ENCODE results near the gene LDB2.
"Not testable (repeated sequence)": the region's sequence is repeated elsewhere in the genome, so short reads cannot be mapped to it uniquely, and the experiment has no call there.

Gene LDB2

DNA sequence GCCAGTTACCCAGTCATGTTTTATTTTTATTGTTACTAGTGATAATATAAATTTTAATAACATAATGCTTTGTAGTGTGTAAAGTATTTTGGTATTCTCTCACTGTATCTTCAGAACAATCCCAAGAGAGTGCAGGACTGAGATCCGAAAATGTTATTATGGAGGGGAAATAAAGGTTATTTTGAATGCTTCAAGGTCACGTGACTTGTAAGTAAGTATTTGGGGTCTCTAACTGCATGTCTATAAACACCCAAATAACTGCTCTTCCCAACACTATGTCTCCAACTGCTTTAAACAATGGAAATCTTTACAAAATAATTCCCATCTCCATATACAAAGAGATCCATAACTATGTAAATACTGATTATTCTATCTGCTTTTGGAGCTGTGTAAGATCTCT, 302.2 kb downstream of the LDB2 start:
- no peak for DNase-seq (ENCODE audit: low read depth)

DNA sequence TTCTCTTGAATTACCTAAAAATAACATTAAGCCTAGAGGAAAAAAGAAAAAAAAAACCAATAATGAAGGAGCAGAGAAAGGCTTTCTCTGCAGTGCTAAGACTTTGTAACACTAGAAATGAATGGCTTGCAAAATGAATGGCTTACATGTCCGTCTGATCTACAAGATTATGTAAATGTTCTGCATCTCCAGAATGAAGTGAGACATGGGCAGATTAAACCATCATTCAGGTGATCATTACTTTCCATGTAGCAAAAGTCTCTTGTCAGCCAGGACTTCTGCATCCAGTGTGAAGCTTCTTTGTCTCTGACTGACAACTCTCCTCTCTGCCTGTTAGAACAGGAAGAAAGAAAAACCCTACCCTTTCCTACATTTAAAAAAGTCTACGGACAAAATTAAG, 304.3 kb downstream of the LDB2 start:
- no peak for DNase-seq (ENCODE audit: low read depth)

DNA sequence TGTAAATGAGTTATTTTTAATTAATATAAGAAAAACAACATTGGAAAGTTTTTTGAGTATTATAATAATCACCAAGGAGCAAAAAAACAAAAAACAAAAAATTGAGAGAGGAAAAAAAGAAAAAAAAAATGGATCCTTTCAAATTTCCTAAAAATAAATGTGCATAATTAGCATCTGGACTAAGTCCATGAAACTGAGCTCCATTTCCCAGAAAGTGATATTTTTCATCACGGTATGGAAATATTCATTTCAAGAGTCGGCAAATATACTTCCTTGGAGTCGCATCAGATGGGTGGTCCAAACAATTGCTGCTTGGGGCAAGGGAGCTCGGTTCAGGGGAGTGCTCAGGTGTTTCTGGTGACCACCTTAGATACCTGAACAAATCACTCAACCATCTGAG, 305.1 kb downstream of the LDB2 start:
- DNase-seq (ENCODE audit: low read depth): no peak

DNA sequence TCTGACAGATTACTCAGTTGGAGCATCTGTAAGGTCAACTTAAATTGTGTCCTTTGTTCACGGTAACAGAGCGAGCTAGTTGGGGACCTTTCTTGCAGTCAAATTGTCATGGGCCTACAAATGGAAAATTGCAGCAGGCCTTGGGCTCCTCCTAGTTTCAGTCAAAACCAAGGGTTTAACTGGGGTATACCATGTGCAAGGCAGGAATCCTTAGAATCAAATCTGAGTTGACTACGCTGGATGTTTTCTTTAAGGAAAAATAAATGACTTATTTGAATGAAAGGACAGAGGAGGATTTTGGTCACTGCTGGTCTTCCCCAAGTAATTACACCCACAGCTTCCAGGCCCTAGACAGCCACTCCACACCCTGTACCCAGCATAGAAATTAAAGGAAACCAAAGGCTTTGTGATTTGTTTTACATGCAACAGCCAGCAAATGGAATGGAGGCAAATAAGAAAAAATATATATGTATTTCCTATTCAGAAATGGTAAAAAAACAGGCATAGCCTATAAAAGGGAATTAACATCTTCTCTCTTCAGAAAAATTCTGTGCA, 307.1 kb downstream of the LDB2 start:
- no peak for DNase-seq (ENCODE audit: low read depth)

DNA sequence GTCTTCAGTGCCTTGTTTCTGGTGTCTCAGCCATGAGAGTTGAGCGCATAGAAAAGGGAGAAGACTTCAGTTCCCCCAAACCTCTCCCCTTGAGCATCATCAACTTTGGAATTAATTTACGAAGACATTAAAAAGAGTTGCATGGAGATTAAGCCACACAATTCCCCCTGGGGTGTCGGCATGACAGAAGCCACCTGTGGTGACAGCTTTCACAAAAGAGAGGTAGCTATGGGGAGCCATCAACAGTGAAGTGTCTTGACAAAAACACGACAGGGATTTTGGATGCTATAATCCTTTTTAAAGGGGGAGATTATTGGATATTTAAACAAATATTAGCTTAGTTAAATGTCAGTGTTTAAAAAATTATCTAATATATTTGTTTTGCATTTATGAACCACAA, 307.6 kb downstream of the LDB2 start:
- no peak for DNase-seq (ENCODE audit: low read depth)

DNA sequence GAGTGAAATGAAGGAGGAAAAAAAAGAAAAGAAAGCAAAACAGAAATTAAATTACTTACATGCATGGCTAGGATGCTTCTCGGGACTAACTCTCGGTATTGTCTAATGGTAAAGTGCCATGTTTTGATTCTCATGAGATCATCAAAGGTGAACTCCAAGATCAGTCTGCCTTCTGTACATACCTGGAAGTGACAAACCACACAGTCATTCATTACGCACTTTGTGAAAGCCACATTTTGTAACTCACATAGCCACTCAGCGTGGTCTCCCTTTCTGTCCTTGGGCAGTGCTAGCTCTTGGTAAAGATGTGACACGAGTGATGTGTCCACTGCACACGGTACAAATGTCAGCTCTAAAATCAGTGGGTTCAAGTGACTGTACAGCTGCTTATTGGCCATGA, 309.8 kb downstream of the LDB2 start:
- DNase-seq (ENCODE audit: low read depth): no peak

DNA sequence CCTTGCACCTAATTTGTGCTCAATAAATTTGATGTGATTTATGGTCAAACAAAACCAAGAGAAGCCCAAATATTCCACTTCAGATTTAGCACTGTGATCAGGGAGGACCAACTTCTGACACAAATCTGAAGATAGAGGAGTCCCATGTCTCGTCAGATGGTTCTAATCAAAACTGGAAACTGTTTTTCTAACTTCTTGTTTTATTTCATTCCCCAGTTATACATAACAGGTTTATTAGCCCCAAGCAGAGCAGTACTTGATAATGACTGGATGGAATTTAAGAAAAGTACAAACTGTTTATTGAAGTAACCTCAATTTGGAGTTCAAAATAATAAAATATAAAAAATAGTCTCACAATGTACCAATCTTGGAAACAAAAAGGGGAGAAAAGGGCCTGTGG, 310.3 kb downstream of the LDB2 start:
- no peak for DNase-seq (ENCODE audit: low read depth)

DNA sequence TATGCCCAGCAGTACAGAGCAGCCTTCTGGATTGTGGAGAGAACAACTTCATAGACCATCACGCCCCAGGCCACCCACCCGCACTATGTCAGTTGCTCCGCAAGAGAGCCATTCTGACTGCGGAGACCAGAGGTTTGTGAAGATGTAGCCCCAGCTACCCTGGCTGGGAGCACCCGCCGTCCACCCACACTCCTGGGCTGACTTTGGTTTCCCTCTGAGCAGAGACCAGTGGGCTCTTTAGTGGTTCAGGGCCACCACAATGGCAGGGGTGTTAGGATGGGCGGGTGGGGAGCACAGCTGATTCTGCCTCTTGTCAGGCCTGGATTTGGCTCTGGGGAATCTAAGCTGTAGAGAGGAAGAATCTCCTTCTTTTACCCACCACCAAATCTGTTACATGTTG, 313.4 kb downstream of the LDB2 start:
- no peak for DNase-seq (ENCODE audit: low read depth)

DNA sequence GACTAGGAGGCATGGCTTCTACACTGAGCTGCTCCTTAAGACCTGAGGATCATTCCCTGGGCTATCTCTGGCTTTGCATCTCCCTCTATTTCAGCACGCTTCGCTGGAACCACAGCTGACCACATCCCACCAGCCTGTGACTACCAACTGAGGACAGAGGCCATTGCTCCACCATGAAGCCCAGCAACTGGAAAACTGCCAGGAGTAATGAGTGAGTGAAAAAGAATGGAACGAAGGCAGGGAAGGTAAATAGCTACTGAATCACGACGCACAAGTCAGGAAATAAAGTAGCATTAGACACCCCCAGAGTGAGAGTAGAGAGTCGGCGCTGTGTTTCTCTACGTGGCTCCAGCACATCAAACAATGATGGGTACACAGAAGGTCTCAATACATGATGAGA, 314.7 kb downstream of the LDB2 start:
- no peak for DNase-seq (ENCODE audit: low read depth)

DNA sequence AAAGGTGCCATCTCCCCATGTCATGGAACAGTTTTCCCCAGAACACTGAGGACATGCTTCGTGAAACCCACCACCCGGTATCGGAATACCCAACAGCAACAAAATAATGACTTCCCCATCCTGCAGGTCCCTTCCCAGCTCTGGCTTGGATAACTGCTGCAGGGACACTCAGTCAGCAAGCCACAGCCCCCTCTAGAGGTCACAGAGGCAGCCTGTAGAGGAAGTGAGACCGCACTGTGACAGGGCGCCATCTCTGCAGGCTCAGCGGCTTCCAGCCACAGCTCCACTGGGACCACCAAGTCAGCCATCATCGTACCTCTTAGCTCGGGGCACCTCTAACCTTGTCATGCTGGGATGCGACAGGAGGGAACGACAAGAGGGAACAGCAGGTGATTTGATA, 315.9 kb downstream of the LDB2 start:
- DNase-seq (ENCODE audit: low read depth): no peak

DNA sequence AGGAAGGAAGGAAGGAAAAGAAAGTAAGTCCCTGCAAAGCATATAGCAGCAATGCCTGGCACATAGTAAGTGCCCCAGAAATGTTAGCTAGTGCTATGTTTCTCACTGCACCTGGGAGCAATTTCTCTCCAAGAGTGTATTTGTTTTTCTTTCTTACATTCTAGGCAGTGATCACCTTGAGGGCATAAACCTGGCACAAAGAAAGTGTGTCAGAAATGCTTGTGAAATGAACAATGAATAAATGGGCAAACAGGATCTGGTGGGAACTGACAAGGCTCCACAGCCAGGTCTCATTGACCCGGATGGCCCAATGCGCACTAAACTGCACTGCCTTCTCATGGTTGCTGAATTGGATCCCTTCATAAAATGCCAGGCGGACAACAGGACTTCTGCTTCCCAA, 316.4 kb downstream of the LDB2 start:
- no peak for DNase-seq (ENCODE audit: low read depth)

DNA sequence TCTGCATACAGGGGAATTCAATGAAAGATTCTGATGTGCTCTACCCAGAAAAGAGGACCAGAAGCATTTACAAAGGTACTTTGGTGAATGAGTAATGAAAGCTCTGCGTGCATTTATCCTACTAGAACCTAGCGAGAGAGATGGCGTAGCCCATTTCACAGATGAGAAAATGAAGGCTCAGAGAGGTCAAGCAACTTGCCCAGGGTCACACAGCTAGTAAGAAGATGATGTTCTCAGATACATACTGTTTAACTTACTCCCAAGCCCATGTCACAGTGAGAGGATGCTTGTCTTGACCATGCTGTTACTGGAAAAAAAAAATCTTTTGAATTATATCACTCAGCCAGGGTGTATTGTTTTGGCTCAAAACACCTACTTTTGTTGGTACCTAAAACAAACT, 317.3 kb downstream of the LDB2 start:
- DNase-seq (ENCODE audit: low read depth): no peak

DNA sequence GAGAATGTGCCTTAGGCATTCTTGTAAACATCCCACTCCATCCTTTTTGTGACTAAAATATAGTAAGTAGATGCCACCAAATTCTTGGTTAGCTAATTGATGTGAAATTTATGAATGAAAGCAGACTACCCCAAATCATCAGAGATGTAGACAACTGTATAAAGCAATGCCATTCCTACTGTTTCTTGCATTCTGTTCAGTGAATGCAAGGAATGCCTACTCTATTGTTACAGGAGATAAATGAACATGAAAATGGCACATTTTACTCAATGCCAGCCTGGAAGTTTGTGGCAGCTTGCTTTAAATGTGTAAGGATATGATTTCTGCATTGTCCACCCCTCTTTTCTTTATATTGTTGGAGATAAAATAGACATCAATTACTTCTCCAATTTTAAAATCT, 317.9 kb downstream of the LDB2 start:
- no peak for DNase-seq (ENCODE audit: low read depth)

DNA sequence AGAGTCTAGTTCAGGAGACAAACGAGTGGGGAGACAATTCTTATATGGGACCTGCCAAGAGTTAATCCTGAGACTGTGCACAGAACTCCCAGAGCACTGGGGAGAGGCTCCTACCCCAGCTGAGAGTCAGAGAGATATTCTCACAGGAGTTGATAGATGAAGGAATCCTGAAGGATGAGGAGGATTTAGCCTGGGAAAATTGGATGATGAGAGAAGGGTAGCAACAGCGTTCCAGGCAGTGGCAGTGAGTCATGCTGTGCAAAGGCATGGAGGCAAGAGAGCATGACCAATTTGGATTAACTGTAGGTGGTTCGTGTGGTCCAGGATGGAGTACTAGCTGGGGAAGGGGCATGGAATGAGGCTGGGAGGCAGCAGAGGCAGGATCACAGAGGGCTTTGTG, 318.6 kb downstream of the LDB2 start:
- DNase-seq (ENCODE audit: low read depth): no peak

DNA sequence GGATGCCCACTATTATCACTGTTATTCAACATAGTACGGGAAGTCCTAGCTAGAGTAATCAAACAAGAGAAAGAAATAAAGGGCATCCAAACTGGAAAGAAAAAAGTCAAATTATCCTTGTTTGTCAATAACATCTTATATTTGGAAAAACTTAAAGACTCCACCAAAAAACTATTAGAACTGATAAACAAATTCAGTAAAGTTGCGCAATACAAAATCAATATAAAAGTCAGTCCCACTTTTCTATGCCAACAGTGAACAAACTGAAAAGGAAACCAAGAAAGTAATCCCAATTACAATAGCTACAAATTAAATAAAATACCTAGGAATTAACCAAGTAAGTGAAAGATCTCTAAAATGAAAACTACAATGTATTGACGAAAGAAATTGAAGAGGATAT, 321.3 kb downstream of the LDB2 start:
- DNase-seq (ENCODE audit: low read depth): no peak

DNA sequence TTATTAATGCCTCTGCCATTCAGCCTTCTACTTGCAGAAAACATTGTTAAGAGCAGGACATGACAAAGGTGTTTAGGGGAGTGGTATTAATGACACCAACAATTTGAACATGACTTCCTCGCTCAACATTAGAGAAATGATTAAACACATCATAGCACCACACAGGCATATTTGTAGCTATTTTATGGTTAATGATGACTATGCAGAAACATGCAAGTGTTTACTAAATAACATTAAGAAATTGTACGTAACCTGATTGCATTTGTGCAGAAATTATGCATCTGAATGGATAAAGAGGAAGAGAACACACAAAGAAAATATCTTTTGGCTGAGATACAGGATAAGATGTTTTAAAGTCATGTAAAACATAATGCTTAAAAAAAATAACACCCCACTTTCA, 323.5 kb downstream of the LDB2 start:
- no peak for DNase-seq (ENCODE audit: low read depth)

DNA sequence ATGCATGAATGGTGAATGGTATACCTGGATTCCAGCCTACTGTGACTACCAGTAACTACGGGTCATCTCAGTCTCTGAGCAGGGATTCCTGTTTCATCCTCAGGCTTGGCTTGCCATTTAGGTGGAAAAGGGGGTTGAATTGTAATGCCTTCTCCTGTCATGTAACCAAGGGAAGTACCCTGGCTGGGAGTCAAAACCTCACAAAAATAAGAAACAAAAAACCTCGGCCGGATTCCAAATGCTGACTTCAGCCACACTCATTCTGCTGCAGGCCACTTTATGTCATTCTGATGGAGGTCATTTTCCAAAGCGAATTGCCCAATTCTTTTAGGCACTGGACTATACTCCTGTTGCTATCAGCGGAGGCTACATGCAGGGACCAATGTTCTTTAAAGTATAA, 324.7 kb downstream of the LDB2 start:
- DNase-seq (ENCODE audit: low read depth): no peak

DNA sequence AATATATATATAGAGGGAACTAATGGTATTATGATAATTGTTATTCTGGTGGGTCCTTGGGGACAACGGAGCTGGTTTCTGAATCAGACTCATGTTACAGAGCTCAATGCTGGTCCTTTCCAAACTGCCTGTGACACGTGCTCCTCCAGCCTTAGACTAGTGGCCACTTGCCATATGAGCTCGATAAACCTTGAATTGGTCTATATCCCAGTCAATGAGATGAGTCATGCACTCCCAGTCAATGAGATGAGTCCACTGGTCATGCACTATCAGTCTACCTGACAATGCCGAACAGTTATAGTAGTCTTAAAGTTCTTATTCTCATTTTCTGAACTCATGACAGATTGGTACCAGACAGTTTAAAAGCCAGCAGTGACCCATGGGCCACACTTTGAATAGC, 325.2 kb downstream of the LDB2 start:
- no peak for DNase-seq (ENCODE audit: low read depth)

DNA sequence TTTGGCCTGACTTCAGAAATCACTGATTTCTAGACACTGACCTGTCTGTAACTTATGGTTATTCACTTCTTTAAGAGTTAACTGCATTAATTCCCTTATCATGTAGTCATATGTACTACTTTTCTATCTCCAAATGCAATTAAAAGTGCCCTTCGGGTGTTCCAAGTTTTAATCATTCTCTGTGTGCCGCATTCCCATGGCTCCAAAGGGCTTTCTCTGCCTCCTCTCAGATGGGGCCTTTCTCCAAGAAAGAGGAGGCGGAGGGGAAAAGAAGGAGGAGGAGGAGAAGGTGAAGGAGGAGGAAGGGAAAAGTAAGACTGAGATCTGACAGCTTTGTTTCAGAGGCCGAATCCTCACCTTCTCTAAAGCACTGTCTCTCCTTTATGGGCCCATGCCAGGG, 325.8 kb downstream of the LDB2 start:
- no peak for DNase-seq (ENCODE audit: low read depth)

DNA sequence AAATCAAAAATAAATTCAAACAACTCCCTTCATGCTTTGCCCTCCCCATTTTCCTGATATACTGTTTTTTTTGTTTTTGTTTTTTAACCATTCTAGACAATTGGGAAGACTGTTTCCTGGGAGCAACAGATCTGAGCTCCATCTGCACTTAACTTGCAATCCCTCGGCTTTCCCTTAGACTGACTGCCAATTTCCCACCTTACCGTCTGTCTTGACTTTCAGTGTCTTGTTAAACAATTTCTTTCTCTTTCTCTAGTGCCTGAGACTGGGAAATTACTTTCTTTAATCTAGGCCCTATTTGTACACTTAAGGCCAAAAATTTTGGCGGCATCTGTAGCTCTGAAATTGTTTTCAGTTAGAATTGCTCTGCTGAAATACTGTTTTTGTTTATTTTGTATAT, 326.3 kb downstream of the LDB2 start:
- no peak for DNase-seq (ENCODE audit: low read depth)

DNA sequence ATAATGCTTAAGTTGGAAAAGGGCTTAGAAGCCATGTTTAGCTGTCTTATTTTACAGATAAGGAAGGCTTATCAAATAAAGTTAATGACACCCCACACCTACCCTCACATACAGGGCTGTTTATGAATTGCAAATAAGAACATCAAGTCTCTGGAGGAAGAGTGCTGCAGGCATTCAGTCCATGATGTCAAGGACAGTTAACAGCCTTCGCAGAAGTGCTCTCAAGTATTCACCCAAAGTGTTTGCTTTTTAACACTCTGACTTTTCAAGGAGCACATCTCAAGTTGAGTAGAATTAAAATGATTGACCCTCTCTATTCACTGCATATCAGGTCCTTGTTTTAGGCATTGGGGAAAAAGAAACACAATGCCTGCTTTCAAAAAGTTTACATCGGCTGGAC, 328.7 kb downstream of the LDB2 start:
- no peak for DNase-seq (ENCODE audit: low read depth)

DNA sequence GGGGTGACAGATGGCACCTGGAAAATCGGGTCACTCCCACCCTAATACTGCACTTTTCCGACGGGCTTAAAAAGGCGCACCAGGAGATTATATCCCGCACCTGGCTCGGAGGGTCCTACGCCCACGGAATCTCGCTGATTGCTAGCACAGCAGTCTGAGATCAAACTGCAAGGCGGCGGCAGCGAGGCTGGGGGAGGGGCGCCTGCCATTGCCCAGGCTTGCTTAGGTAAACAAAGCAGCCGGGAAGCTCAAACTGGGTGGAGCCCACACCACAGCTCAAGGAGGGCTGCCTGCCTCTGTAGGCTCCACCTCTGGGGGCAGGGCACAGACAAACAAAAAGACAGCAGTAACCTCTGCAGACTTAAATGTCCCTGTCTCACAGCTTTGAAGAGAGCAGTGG, 341.1 kb downstream of the LDB2 start:
- DNase-seq (ENCODE audit: low read depth): not testable (repeated sequence)

DNA sequence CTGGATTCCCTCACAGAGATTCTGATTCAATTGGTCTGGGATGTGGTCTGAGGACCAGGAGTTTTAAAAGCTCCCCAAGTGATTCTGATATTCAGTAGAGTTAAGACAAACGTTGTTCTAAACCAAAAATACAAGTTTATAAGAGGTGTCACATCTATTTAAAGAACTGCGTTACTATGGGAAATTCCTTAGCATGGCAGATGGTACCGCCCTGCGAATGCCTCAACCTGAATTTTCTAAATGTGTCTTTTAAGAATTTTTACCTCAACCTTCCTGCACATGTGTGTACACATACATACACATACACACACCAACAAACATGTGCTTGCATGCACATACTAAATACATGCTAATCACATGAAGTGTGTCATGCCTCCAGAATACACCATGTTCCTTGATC, 343.3 kb downstream of the LDB2 start:
- no peak for DNase-seq (ENCODE audit: low read depth)

DNA sequence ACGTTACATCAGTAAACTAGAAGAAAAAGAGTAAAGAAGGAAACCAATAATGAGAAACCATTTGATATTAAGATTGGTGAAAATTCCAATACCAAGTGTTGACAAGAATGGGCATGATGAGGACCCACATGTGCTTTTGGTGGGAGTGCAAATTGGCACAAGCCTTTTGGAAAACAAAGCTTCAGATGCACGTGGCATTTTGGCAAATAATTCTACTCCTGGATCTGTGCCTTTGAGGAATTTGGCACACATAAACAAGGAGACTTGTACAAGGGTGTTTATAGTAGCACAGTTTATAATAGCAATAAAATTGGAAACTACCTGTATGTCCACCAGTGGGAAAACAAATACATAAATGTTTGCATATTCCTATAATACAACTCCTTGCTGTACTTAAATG, 347.9 kb downstream of the LDB2 start:
- DNase-seq (ENCODE audit: low read depth): no peak

DNA sequence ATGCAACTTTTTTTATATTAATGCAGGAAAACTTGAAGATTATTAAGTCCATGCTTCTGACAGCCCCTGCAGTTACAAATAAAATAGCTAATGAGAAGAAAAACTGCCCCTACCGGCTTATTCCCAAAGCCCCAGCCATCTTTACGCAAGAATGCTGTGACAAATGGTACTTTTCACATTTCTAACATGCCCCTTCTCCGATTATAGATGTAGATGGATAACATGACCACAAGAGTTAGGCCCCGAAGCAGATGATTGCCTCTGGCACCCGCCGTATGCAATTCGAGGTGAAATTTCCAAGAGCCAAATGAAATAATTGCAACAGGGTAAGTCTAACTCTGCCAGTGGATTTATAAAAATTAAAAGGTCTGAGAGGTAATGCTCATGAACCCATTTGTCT, 352.8 kb downstream of the LDB2 start:
- no peak for DNase-seq (ENCODE audit: low read depth)
